ENCODE measurements around the gene SLC22A1. TPM values are rescaled to one million over a fixed set of nuclear protein-coding genes. Genes with fewer than 3 reads are reported as not detected.

The SLC22A1 gene
- total RNA-seq, 1 donor from 2014 or later, result under 0.01 TPM

Other genes starting within 250 kb of the SLC22A1 start
- not detected in 2 replicates for gene MAS1, start 230.8 kb upstream of the SLC22A1 start, total RNA-seq
- gene IGF2R, start 152.7 kb upstream of the SLC22A1 start, total RNA-seq, result 109 and 220 TPM in 2 replicates
- not detected in 2 replicates for gene SLC22A2, start 137.0 kb downstream of the SLC22A1 start, total RNA-seq
- gene SLC22A3, start 226.6 kb downstream of the SLC22A1 start, total RNA-seq, result 8.2 and 8.6 TPM in 2 replicates

Measured in bronchial epithelial cell (primary cell).